Body of pancreas (tissue), 4 donors: ENCODE data around the gene FERMT2.

Experiments
- CTCF ChIP-seq, 7 experiments: fragments of 450-650 bp in 4 of 7; fragments of 200-600 bp in 3 of 7; sonication (generic) in 3 of 7; IDR thresholded peaks; one replicate each; pipeline ENCODE4 v1.5.1; 2016 to 2019; ENCODE audit warnings: antibody characterized with exemption in 7 of 7
- POLR2A ChIP-seq, 3 donors: fragments of 450-650 bp; IDR thresholded peaks; one replicate each; pipeline ENCODE4 v1.6.1; 2016; ENCODE audit warnings: antibody characterized with exemption in 3 of 3, mild to moderate bottlenecking in 2 of 3

- no peak for TF ChIP-seq CTCF (IDR thresholded peaks at IDR 0.05)
- no peak for TF ChIP-seq POLR2A (IDR thresholded peaks at IDR 0.05)
These were observed 97.9 kb downstream of the FERMT2 start for GRCh38 chr14:52852810-52853521.
